HG02943 (cell line): ENCODE results near the gene ROPN1B.

Source experiments
- ATAC-seq: cut with Tn5 transposase; IDR thresholded peaks from one replicate; pipeline ENCODE4 v1.9.1; 2021; ENCODE audit warnings: mild to moderate bottlenecking, low read depth, moderate library complexity; ENCODE audit not compliant: unreplicated experiment

The ROPN1B gene

DNA sequence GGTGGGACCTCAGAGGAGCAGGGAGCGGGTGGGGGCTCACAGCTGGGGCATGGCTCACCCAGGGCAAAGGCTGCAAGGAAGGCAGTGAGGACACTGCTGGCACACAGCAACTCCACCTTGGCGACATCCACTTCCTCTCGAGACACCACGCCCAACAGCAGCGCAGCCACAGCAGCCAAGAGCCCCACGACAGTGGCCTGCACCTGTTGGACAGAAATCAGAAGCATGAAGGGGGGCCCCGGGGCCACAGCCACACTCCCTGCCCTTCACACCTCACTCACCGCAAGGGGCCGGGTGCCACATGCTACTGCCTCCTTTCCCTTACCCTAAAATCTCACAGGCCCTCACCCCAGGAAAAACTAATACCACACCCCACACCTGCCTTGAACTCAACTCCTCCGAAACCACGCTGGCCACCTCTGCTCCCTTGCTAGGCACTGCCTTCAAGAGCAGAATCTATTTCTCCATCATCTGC lies 57.3 kb downstream of the ROPN1B start:
- no peak for ATAC-seq

DNA sequence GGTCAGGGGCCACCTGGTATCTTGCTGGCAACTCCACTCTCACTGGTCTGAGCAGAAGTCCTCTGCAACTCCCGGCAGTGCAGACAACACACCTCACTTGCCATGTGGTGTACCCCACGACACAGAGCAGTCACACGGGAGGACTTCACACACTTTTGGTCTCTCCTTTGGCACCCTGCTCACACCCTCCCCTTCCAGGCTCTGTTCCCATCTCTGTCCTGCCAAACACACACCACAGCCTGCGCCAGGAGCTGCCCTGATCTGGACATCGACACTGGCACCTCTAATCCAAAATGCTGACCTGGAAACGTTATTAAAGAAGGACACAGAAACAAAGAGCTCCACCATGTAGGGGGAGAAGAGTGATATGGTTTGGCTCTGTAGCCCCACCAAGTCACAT lies 57.8 kb downstream of the ROPN1B start:
- no peak for ATAC-seq

DNA sequence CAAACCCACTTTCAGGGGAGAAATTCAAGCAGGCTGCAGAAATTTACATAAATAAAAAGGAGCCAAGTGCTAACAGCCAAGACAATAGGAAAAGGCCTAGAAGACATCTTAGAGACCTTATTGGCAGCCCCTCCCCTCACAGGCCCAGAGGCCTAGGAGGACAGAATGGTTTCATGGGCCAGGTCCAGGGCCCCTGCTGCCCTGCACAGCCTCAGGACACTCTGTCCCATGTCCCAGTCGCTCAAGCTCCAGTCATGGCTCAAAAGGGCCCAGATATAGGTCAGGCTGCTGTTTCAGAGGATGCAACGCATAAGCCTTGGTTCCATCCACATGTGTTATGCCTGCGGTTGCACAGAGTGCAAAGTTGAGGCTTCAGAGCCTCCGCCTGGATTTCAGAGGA lies 59.1 kb downstream of the ROPN1B start:
- ATAC-seq: no peak

DNA sequence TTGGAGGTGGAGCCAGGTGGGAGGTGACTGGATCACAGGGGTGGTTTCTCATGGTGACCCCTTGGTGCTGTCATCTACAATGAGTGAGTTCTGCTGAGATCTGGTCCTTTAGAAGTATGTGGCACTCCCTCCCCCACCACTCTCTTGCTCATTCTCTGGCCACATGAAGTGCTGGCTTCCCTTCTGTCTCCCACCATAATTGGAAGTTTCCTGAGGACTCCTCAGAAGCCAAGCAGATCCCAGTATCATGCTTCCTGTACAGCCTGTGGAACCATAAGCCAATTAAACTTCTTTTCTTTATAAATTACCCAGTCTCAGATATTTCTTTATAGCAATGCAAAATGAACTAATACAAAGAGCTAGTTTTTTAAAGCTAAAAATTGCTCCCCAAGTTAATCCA lies 60.3 kb downstream of the ROPN1B start:
- ATAC-seq: no peak

DNA sequence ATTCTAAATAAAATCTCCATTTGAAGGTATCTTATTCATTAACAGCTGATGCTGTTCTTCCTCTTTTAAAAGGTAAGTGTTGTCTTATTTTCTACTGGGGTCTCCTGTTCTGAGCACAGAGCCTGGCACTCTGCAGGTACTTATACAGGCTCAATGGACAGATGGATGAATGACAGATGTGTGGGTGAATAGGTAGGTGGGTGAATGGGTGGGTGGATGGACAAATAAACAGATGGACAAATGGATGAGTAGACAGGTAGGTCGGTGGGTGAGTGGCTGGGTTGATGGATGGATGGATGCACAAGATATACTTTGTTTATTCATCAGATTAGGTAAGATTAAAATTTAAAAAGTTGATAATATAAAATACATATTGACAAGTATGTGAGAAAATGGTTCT lies 61.5 kb downstream of the ROPN1B start:
- ATAC-seq: no peak

DNA sequence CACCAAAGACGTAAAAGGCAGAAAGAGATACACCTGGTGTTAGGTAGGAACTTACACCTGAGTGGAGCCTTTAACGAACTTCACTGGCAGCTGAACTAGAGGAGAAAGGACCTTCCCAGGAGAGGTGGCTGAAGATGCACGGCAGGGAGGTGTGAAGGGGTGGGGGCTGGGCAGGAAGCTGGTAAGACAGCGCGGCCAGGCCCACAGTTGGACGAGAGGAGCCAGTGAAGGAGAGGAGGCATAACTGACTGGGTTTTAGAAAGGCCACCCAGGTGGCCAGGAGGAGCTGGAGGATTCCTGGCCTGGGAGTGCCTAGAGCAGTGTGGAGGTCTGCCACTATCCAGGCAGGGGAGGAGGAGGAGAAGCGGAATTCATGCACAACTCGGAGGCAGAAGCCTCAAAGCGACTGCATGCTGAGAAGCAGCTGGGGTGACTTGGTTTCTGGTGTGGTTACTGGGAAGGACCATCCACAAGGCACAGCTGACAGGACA lies 63.0 kb downstream of the ROPN1B start:
- no peak for ATAC-seq
